Small intestine (tissue), 16 donors: ENCODE results near the gene EDIL3. TPM values are rescaled to one million over a fixed set of nuclear protein-coding genes. Genes with fewer than 3 reads are reported as not detected.
A peak's percentile ranks its signal among the peaks of the same experiment; 100 is the strongest.

Source experiments
- DNase-seq, 2 donors: peaks; one replicate each; pipeline versions ENCODE4 v3.0.0 to v3.0.0-alpha.2; 2013
- FAIRE-seq: peaks from 2 replicates; lab custom pipeline; 2012; peaks lifted over from hg19 to GRCh38; lab: Jason Lieb, UNC
- H3K27ac ChIP-seq, 3 donors: one replicate each; pipeline ENCODE4 v1.5.1; 2013; ENCODE audit warnings: low read length in 2 of 3, mild to moderate bottlenecking in 2 of 3, control low read depth in 1 of 3, inconsistent platforms in 1 of 3, low read depth in 1 of 3, moderate library complexity in 1 of 3
- H3K27me3 ChIP-seq, 3 donors: one replicate each; pipeline ENCODE4 v1.6.1; 2013; ENCODE audit warnings: low read length in 3 of 3, inconsistent platforms in 1 of 3; ENCODE audit not compliant: control insufficient read depth in 3 of 3, insufficient read depth in 3 of 3
- H3K36me3 ChIP-seq, 3 donors: one replicate each; pipeline ENCODE4 v1.6.1; 2013; ENCODE audit warnings: low read length in 3 of 3, inconsistent platforms in 1 of 3, low read depth in 1 of 3, mild to moderate bottlenecking in 1 of 3, moderate library complexity in 1 of 3; ENCODE audit not compliant: control insufficient read depth in 3 of 3, insufficient read depth in 2 of 3
- H3K4me1 ChIP-seq, 3 donors: one replicate each; pipeline ENCODE4 v1.6.1; 2013; ENCODE audit warnings: low read length in 2 of 3, inconsistent platforms in 1 of 3, low read depth in 1 of 3, mild to moderate bottlenecking in 1 of 3, moderate library complexity in 1 of 3; ENCODE audit not compliant: control insufficient read depth in 3 of 3, insufficient read depth in 2 of 3
- H3K4me3 ChIP-seq, 3 donors: one replicate each; pipeline ENCODE4 v1.5.1; 2013; ENCODE audit warnings: low read length in 3 of 3, control low read depth in 1 of 3, inconsistent platforms in 1 of 3, low read depth in 1 of 3, mild to moderate bottlenecking in 1 of 3, moderate library complexity in 1 of 3
- H3K9me3 ChIP-seq, 2 donors: one replicate each; pipeline ENCODE4 v1.6.1; 2013; ENCODE audit warnings: low read depth in 1 of 2, low read length in 1 of 2; ENCODE audit not compliant: control insufficient read depth in 2 of 2, insufficient read depth in 1 of 2
- WGBS, 3 donors: extraction: QIAGEN DNeasy Blood & Tissue Kit; methylation state at CpG; one replicate each; pipeline ENCODE4 v1.1.7; 2013; 5-methylcytosine and 5-hydroxymethylcytosine counted together
- long read RNA-seq, 10 donors: transcript quantifications; one replicate each; lab custom pipeline, GENCODE V29; 2026
- polyA plus RNA-seq, 4 donors: library from polyadenylated mRNA; stranded (reverse) in 3 of 4; unstranded in 1 of 4; fragments of 200-250 nt in 3 of 4; fragments of 120-200 nt in 1 of 4; gene quantifications; one replicate each; pipeline versions ENCODE4 v1.2.1 to v1.2.3, GENCODE V29; 2013
- donor health status: healthy with polysubstance abuse.
- donor health status: control.
- donor health status: control.
- donor health status: Bipolar disorder and iron deficiency.
- donor health status: healthy.

EDIL3 gene
- 10 to 100 TPM in 1 of 4 donors, 1 to 10 TPM in 2, not detected in 1; 1.6 to 24.6 (median 5.1) TPM for polyA plus RNA-seq
- long read RNA-seq, donor 1, full-length matches to known transcripts = 11 of 44 reads
- long read RNA-seq, donor 1, partial matches to known transcripts = 33 of 44 reads
- long read RNA-seq, donor 1, other reads (novel, unspliced or antisense) = 0 of 44 reads
- long read RNA-seq, donor 2, full-length matches to known transcripts = 1 of 11 reads
- long read RNA-seq, donor 2, partial matches to known transcripts = 10 of 11 reads
- long read RNA-seq, donor 2, other reads (novel, unspliced or antisense) = 0 of 11 reads
- long read RNA-seq, donor 3, full-length matches to known transcripts = 1 of 1 reads
- long read RNA-seq, donor 3, partial matches to known transcripts = 0 of 1 reads
- long read RNA-seq, donor 3, other reads (novel, unspliced or antisense) = 0 of 1 reads
- long read RNA-seq, donor 4, full-length matches to known transcripts = 1 of 1 reads
- long read RNA-seq, donor 4, partial matches to known transcripts = 0 of 1 reads
- long read RNA-seq, donor 4, other reads (novel, unspliced or antisense) = 0 of 1 reads
- long read RNA-seq, donor 5, full-length matches to known transcripts = 1 of 1 reads
- long read RNA-seq, donor 5, partial matches to known transcripts = 0 of 1 reads
- long read RNA-seq, donor 5, other reads (novel, unspliced or antisense) = 0 of 1 reads
- long read RNA-seq, donor 6, full-length matches to known transcripts = 5 of 5 reads
- long read RNA-seq, donor 6, partial matches to known transcripts = 0 of 5 reads
- long read RNA-seq, donor 6, other reads (novel, unspliced or antisense) = 0 of 5 reads
- long read RNA-seq, donor 7 = 0 reads
- long read RNA-seq, donor 8 = 0 reads
- long read RNA-seq, donor 9, partial matches to known transcripts = 7 of 7 reads
- long read RNA-seq, donor 9, other reads (novel, unspliced or antisense) = 0 of 7 reads
- long read RNA-seq, donor 10, full-length matches to known transcripts = 4 of 4 reads
- long read RNA-seq, donor 10, partial matches to known transcripts = 0 of 4 reads
- long read RNA-seq, donor 10, other reads (novel, unspliced or antisense) = 0 of 4 reads

- no peak for FAIRE-seq
- 1 to 3% (median 2%) methylated on average over 44 to 54 of the region's 54 CpGs for WGBS, 3 donors
- Histone ChIP-seq H3K4me1 (peaks cover 0 to 6% (median 0%) of the 10 kb centered on the region in 3 donors), H3K36me3 (no peaks in the 10 kb centered on the region), H3K4me3 (peak within 1 kb of the TSS; percentile 41 to 76 (median 59)), H3K27me3 (peaks cover 5 to 40% (median 24%) of the 10 kb centered on the region in 3 donors), H3K27ac (peak within 1 kb of the TSS; percentile 20 to 90 (median 39)), H3K9me3 (no peaks in the 10 kb centered on the region)
- DNase-seq = peak in 1 of 2 donors; percentile 41
These were observed at the start of gene EDIL3 for GRCh38 chr5:84384604-84385575. EDIL3 (minus strand) TSS chr5:84384880; CDS start chr5:84384374, 506 bp downstream.

- Histone ChIP-seq H3K36me3 (no peaks in the 10 kb centered on the region), H3K4me1 (no peaks in the 10 kb centered on the region), H3K27me3 (no peaks in the 10 kb centered on the region), H3K9me3 (no peaks in the 10 kb centered on the region), H3K4me3 (no peak overlapping the region), H3K27ac (no peak overlapping the region)
- FAIRE-seq (no peak), DNase-seq (no peak)
- 58 to 76% (median 71%) methylated on average over 1 of the region's 1 CpG for WGBS, 3 donors
These were observed 48.8 kb upstream of the EDIL3 start for GRCh38 chr5:84433461-84433860.

- no peak for FAIRE-seq
- 64 to 82% (median 67%) methylated on average over 3 of the region's 3 CpGs for WGBS, 3 donors
- H3K4me3 ChIP-seq = no peak overlapping the region
- H3K27ac ChIP-seq = no peak overlapping the region
- H3K9me3 ChIP-seq = no peaks in the 10 kb centered on the region
- H3K27me3 ChIP-seq = no peaks in the 10 kb centered on the region
- no peaks in the 10 kb centered on the region for H3K4me1 ChIP-seq
- no peaks in the 10 kb centered on the region for H3K36me3 ChIP-seq
- no peak for DNase-seq
These were observed 46.4 kb upstream of the EDIL3 start for GRCh38 chr5:84430863-84431663.

- H3K4me1 ChIP-seq = no peaks in the 10 kb centered on the region
- H3K4me3 ChIP-seq = no peak overlapping the region
- H3K27ac ChIP-seq = no peak overlapping the region
- no peaks in the 10 kb centered on the region for H3K36me3 ChIP-seq
- DNase-seq = no peak
- FAIRE-seq = no peak
- H3K27me3 ChIP-seq = no peaks in the 10 kb centered on the region
- H3K9me3 ChIP-seq = no peaks in the 10 kb centered on the region
These were observed 45.4 kb upstream of the EDIL3 start for GRCh38 chr5:84430079-84430478.

GRCh38 chr5:84425365-84425881 lies 40.7 kb upstream of the EDIL3 start:
- FAIRE-seq (no peak), DNase-seq (no peak)
- H3K9me3 ChIP-seq = no peaks in the 10 kb centered on the region
- WGBS, 3 donors = 18 to 41% (median 26%) methylated on average over 1 of the region's 1 CpG
- no peaks in the 10 kb centered on the region for H3K27me3 ChIP-seq
- no peak overlapping the region for H3K27ac ChIP-seq
- no peaks in the 10 kb centered on the region for H3K4me1 ChIP-seq
- no peak overlapping the region for H3K4me3 ChIP-seq
- no peaks in the 10 kb centered on the region for H3K36me3 ChIP-seq

- no peaks in the 10 kb centered on the region for H3K9me3 ChIP-seq
- no peak overlapping the region for H3K4me3 ChIP-seq
- H3K27me3 ChIP-seq = no peaks in the 10 kb centered on the region
- no peaks in the 10 kb centered on the region for H3K4me1 ChIP-seq
- DNase-seq (no peak), FAIRE-seq (no peak)
- WGBS, 3 donors = 62 to 73% (median 62%) methylated on average over 3 of the region's 3 CpGs
- H3K36me3 ChIP-seq = no peaks in the 10 kb centered on the region
- H3K27ac ChIP-seq = no peak overlapping the region
These were observed 35.1 kb upstream of the EDIL3 start for GRCh38 chr5:84419742-84420141.
